ENCODE measurements around the gene PAPPA. TPM values are rescaled to one million over a fixed set of nuclear protein-coding genes. Genes with fewer than 3 reads are reported as not detected.

PAPPA gene
- total RNA-seq, 1 experiment from 2014 or later: 0.05 TPM

- no peaks in the 10 kb centered on the region for H3K27me3 ChIP-seq (ENCODE audit: insufficient read depth, low read length)
- ATAC-seq (no peak), DNase-seq (ENCODE audit: low read depth, low spot score) (no peak)
- no peak overlapping the region for H3K4me3 ChIP-seq (replicated peaks in 1 of 2; ENCODE audit: low read depth in 1 of 2, low read length in 2 of 2)
- H3K9me2 ChIP-seq (ENCODE audit: insufficient read depth): no peaks in the 10 kb centered on the region
- H3K79me2 ChIP-seq (ENCODE audit: insufficient read depth, low read length): no peaks in the 10 kb centered on the region
- H3K36me3 ChIP-seq (ENCODE audit: control insufficient read depth in 1 of 2, insufficient read depth in 2 of 2, low read length in 2 of 2): no peaks in the 10 kb centered on the region
- H3K9ac ChIP-seq (ENCODE audit: low read length): no peak overlapping the region
- POLR2A ChIA-PET: no interaction called here
- no peaks in the 10 kb centered on the region for H3K4me1 ChIP-seq (ENCODE audit: control insufficient read depth in 1 of 2, insufficient read depth in 2 of 2, low read length in 2 of 2)
- TF ChIP-seq ELF1 (IDR thresholded peaks at IDR 0.05; ENCODE audit: borderline replicate concordance, low read depth) (no peak), YY1 (IDR thresholded peaks at IDR 0.05; ENCODE audit: extremely low read depth, insufficient replicate concordance, low read depth, low read length) (no peak), CBX3 (IDR thresholded peaks at IDR 0.05; ENCODE audit: low read depth) (no peak), EGR1 (IDR thresholded peaks at IDR 0.05; ENCODE audit: low read depth) (no peak), ZFX (IDR thresholded peaks at IDR 0.05) (no peak), SP1 (IDR thresholded peaks at IDR 0.05; ENCODE audit: low read depth) (no peak), EZH2phosphoT487 (IDR thresholded peaks at IDR 0.05; ENCODE audit: borderline replicate concordance) (no peak), JUND (IDR thresholded peaks at IDR 0.05) (no peak), TCF7L2 (IDR thresholded peaks at IDR 0.05; ENCODE audit: borderline replicate concordance, extremely low read depth, insufficient read depth, insufficient read length) (no peak), FOSL1 (IDR thresholded peaks at IDR 0.05; ENCODE audit: low read depth) (no peak), POLR2A (IDR thresholded peaks at IDR 0.05; ENCODE audit: borderline replicate concordance, extremely low read depth, insufficient read depth, insufficient read length) (no peak)
- TF ChIP-seq, protein P1, sequence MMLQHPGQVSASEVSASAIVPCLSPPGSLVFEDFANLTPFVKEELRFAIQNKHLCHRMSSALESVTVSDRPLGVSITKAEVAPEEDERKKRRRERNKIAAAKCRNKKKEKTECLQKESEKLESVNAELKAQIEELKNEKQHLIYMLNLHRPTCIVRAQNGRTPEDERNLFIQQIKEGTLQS (IDR thresholded peaks at IDR 0.05): no peak
- no peaks in the 10 kb centered on the region for H3K9me3 ChIP-seq (ENCODE audit: control insufficient read depth in 1 of 2, insufficient read depth in 1 of 2, low read depth in 1 of 2, low read length in 2 of 2)
- no peak overlapping the region for H3K4me2 ChIP-seq (ENCODE audit: low read length)
- RAD21 ChIA-PET (ENCODE audit: low non-redundant PET in 1 of 2, low total read pairs in 2 of 2, uncharacterized antibody in 2 of 2, unreplicated experiment in 2 of 2): no interaction called here
- no peak overlapping the region for H2AFZ ChIP-seq (ENCODE audit: low read depth, low read length, poor library complexity, severe bottlenecking)
- CTCF ChIA-PET: no interaction called here
- no peaks in the 10 kb centered on the region for H4K20me1 ChIP-seq (ENCODE audit: insufficient read depth)
- no peak overlapping the region for H3K27ac ChIP-seq (ENCODE audit: low read depth, low read length)
- BruUV-seq (replicated peaks): no TSS peak
- intact Hi-C loops (cut with micrococcal nuclease): no loop called here
Measured at GRCh38 chr9:116405321-116405720, 251.7 kb downstream of the PAPPA start.

GRCh38 chr9:116406469-116406868 lies 252.9 kb downstream of the PAPPA start:
- no peak overlapping the region for H3K4me2 ChIP-seq (ENCODE audit: low read length)
- ChIA-PET POLR2A (no interaction called here), RAD21 (ENCODE audit: low non-redundant PET in 1 of 2, low total read pairs in 2 of 2, uncharacterized antibody in 2 of 2, unreplicated experiment in 2 of 2) (no interaction called here), CTCF (no interaction called here)
- H3K79me2 ChIP-seq (ENCODE audit: insufficient read depth, low read length): no peaks in the 10 kb centered on the region
- no TSS peak for BruUV-seq (replicated peaks)
- H4K20me1 ChIP-seq (ENCODE audit: insufficient read depth): no peaks in the 10 kb centered on the region
- intact Hi-C loops (cut with micrococcal nuclease): no loop called here
- DNase-seq (ENCODE audit: low read depth, low spot score) (no peak), ATAC-seq (no peak)
- TF ChIP-seq ELF1 (IDR thresholded peaks at IDR 0.05; ENCODE audit: borderline replicate concordance, low read depth) (no peak), CEBPB (IDR thresholded peaks at IDR 0.05; ENCODE audit: low read depth) (no peak), SIN3A (IDR thresholded peaks at IDR 0.05; ENCODE audit: low read depth) (no peak), JUND (IDR thresholded peaks at IDR 0.05) (no peak), SP1 (IDR thresholded peaks at IDR 0.05; ENCODE audit: low read depth) (no peak), CBX3 (IDR thresholded peaks at IDR 0.05; ENCODE audit: low read depth) (no peak), POLR2A (IDR thresholded peaks at IDR 0.05; ENCODE audit: borderline replicate concordance, extremely low read depth, insufficient read depth, insufficient read length) (no peak)
- TF ChIP-seq, protein P2, sequence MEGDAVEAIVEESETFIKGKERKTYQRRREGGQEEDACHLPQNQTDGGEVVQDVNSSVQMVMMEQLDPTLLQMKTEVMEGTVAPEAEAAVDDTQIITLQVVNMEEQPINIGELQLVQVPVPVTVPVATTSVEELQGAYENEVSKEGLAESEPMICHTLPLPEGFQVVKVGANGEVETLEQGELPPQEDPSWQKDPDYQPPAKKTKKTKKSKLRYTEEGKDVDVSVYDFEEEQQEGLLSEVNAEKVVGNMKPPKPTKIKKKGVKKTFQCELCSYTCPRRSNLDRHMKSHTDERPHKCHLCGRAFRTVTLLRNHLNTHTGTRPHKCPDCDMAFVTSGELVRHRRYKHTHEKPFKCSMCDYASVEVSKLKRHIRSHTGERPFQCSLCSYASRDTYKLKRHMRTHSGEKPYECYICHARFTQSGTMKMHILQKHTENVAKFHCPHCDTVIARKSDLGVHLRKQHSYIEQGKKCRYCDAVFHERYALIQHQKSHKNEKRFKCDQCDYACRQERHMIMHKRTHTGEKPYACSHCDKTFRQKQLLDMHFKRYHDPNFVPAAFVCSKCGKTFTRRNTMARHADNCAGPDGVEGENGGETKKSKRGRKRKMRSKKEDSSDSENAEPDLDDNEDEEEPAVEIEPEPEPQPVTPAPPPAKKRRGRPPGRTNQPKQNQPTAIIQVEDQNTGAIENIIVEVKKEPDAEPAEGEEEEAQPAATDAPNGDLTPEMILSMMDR (IDR thresholded peaks at IDR 0.05 in 2 of 3, conservative IDR thresholded peaks at IDR 0.05 in 1 of 3; ENCODE audit: borderline replicate concordance in 1 of 3, insufficient read depth in 1 of 3, low read depth in 2 of 3, low read length in 2 of 3): no peak
- no peak overlapping the region for H3K4me3 ChIP-seq (replicated peaks in 1 of 2; ENCODE audit: low read depth in 1 of 2, low read length in 2 of 2)
- H3K9me3 ChIP-seq (ENCODE audit: control insufficient read depth in 1 of 2, insufficient read depth in 1 of 2, low read depth in 1 of 2, low read length in 2 of 2): no peaks in the 10 kb centered on the region
- H3K27me3 ChIP-seq (ENCODE audit: insufficient read depth, low read length): no peaks in the 10 kb centered on the region
- H3K9me2 ChIP-seq (ENCODE audit: insufficient read depth): no peaks in the 10 kb centered on the region
- H3K9ac ChIP-seq (ENCODE audit: low read length): no peak overlapping the region
- H3K36me3 ChIP-seq (ENCODE audit: control insufficient read depth in 1 of 2, insufficient read depth in 2 of 2, low read length in 2 of 2): no peaks in the 10 kb centered on the region
- H3K4me1 ChIP-seq (ENCODE audit: control insufficient read depth in 1 of 2, insufficient read depth in 2 of 2, low read length in 2 of 2): no peaks in the 10 kb centered on the region
- no peak overlapping the region for H3K27ac ChIP-seq (ENCODE audit: low read depth, low read length)
- H2AFZ ChIP-seq (ENCODE audit: low read depth, low read length, poor library complexity, severe bottlenecking): no peak overlapping the region
